Choroid plexus epithelial cell (primary cell): ENCODE data around the gene SNX8.
A peak's percentile ranks its signal among the peaks of the same experiment; 100 is the strongest.

Source experiments
- DNase-seq: peaks from one replicate; pipeline ENCODE4 v3.0.0-alpha.2; 2010; ENCODE audit warnings: low read depth
- H3K4me3 ChIP-seq: 2 replicates; pipeline ENCODE4 v1.5.1; 2011; ENCODE audit warnings: low read depth, mild to moderate bottlenecking, control low read depth, low read length, moderate library complexity
- TF ChIP-seq, protein P1 (sequence below): conservative IDR thresholded peaks from 2 replicates; pipeline ENCODE4 v1.5.1; 2011; ENCODE audit warnings: low read depth, mild to moderate bottlenecking, control low read depth, inconsistent platforms, low read length, moderate library complexity

Gene SNX8

DNA sequence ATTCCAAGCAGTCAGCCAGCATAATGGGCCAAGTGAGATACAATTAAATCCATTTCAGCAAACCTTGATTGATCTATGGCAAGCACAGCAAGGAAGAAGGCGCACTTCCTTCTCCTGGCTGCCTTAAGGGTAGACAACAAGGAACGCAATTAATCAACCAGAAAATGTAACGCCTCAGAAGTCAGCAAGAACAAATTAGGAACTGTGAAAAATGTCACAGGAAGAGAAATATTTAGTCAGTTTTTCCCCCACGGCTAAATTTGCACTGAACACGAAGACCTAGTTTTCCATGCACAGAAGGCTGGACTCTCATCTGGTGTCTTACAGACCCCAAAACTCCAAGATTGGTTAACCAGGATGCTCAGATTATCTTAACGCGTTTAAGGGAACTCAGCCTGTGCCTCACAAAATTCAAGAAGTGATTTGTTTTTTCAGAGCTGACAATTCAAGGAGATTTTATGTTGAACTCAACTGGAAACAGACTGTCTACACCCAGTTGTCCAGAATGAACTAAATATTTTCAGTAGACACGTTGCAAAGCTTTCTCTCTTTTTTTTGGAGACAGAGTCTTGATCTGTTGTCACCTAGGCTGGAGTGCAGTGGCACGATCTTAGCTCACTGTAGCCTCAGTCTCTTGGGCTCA lies 14.2 kb downstream of the SNX8 start:
- DNase-seq: no peak
- no peak overlapping the region for H3K4me3 ChIP-seq
- TF ChIP-seq, protein P1, sequence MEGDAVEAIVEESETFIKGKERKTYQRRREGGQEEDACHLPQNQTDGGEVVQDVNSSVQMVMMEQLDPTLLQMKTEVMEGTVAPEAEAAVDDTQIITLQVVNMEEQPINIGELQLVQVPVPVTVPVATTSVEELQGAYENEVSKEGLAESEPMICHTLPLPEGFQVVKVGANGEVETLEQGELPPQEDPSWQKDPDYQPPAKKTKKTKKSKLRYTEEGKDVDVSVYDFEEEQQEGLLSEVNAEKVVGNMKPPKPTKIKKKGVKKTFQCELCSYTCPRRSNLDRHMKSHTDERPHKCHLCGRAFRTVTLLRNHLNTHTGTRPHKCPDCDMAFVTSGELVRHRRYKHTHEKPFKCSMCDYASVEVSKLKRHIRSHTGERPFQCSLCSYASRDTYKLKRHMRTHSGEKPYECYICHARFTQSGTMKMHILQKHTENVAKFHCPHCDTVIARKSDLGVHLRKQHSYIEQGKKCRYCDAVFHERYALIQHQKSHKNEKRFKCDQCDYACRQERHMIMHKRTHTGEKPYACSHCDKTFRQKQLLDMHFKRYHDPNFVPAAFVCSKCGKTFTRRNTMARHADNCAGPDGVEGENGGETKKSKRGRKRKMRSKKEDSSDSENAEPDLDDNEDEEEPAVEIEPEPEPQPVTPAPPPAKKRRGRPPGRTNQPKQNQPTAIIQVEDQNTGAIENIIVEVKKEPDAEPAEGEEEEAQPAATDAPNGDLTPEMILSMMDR: no peak

DNA sequence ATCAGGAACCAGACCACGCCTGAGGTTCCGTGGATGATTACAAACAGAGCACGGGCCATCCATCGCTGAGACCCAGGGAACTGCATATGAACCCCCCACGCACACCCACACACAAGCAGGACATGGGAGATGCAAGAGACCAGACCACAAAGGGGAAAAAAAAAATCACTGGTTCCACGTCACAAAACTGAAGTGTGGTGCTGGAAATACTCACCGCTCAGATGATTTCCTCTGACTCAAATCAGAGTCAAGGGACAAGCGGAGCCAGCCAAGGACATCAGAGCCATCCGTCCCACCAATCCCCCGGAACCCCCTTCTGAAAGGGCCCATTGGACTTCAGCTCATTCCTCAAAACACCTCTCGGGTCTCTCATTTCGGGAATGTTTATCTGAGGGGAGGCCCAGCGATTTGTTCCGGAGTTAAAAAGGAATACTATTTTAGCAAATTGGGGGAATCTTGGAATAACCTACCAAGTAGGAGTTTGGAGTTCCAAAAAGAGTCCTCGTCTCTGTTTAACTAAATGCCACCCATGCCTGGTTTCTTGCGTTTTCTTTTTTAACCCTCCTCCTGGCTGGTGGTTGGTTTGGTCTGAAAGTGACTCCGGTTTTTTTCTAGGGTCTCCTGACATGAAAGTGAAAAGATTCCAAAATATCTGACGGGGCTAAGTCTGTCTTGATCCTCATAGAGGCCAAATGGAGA lies 15.0 kb downstream of the SNX8 start:
- no peak overlapping the region for H3K4me3 ChIP-seq
- TF ChIP-seq, protein P1: no peak
- DNase-seq: peak; percentile 90

DNA sequence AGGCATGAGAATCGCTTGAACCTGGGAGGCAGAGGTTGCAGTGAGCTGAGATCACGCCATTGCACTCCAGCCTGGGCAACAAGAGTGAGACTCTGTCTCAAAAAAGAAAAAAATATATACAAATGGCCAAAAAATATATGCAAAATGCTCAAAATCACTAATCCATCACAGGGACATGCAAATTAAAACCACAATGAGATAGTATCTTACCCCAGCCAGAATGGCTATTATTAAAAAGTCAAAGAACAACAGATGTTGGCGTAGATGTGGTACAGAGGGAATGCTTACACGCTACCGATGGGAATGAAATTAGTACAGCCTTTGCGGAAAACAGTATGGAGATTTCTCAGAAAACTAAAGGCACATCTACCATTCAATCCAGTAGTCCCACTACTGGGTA lies 17.4 kb downstream of the SNX8 start:
- H3K4me3 ChIP-seq: no peak overlapping the region
- DNase-seq: no peak
- TF ChIP-seq, protein P1: no peak

DNA sequence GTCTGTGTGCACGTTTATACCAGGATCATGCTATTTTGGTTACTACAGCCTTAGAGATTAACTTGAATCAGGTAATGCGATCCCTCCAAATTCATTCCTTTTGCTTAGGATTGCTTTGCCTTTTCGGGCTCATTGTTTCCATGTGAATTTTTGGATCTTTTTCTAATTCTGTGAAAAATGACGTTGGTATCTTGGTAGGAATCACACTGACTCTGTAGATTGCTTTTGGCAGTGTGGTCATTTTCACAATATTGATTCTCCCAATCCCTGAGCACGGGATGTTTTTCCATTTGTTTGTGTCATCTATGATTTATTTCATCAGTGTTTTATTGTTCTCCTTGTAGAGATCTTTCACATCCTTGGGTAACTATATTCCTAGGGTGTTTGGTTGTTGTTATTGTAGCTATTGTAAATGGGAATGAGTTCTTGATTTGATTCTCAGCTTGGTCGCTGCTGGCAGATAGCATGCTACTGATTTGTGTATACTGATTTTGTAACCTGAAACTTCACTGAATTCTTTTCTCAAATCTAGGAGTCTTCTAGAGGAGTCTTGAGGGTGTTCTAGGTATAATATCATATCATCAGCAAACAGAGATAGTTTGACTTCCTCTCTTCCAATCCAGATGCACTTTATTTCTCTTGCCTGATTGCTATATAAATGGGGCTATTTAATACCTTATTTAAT lies 18.2 kb downstream of the SNX8 start:
- no peak for DNase-seq
- TF ChIP-seq, protein P1: no peak
- no peak overlapping the region for H3K4me3 ChIP-seq

DNA sequence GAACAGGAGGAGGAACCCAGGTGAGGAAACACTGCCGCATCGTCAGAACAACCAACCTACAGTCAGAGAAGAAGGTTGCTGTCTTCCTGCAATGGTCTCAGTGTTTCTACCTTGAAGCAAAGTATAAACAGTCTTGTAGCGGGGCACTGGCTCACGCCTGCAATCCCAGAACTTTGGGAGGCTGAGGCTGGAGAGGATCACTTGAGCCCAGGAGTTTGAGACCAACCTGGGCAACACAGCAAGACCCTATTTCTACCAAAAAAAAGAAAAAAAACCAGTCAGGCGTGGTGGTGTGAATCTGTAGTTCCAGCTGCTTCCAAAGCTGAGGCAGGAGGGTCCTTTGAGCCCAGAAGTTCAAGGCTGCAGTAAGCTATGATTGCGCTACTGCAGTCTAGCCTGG lies 23.4 kb downstream of the SNX8 start:
- no peak overlapping the region for H3K4me3 ChIP-seq
- TF ChIP-seq, protein P1: no peak
- no peak for DNase-seq

DNA sequence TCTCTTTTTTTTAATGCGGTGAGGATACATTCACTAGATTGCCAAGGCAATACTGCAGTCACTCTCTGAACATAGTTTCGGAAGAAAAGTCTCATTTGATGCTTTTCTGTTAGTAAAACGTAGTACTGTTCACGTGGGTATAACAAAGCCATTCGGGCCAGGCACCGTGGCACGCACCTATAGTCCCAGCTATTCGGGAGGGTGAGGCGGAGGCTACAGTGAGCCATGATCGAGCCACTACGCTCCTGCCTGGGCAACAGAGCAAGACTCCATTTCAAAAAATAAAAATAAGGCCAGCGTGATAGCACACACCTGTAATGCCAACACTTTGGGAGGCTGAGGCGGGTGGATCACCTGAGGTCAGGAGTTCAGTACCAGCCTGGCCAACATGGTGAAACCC lies 24.6 kb downstream of the SNX8 start:
- no peak for DNase-seq
- TF ChIP-seq, protein P1: no peak
- no peak overlapping the region for H3K4me3 ChIP-seq
